ENCODE results near the gene SNAP91.
"Not testable (repeated sequence)": the region's sequence is repeated elsewhere in the genome, so short reads cannot be mapped to it uniquely, and the experiment has no call there.

The SNAP91 gene, protein sequence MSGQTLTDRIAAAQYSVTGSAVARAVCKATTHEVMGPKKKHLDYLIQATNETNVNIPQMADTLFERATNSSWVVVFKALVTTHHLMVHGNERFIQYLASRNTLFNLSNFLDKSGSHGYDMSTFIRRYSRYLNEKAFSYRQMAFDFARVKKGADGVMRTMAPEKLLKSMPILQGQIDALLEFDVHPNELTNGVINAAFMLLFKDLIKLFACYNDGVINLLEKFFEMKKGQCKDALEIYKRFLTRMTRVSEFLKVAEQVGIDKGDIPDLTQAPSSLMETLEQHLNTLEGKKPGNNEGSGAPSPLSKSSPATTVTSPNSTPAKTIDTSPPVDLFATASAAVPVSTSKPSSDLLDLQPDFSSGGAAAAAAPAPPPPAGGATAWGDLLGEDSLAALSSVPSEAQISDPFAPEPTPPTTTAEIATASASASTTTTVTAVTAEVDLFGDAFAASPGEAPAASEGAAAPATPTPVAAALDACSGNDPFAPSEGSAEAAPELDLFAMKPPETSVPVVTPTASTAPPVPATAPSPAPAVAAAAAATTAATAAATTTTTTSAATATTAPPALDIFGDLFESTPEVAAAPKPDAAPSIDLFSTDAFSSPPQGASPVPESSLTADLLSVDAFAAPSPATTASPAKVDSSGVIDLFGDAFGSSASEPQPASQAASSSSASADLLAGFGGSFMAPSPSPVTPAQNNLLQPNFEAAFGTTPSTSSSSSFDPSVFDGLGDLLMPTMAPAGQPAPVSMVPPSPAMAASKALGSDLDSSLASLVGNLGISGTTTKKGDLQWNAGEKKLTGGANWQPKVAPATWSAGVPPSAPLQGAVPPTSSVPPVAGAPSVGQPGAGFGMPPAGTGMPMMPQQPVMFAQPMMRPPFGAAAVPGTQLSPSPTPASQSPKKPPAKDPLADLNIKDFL

DNA sequence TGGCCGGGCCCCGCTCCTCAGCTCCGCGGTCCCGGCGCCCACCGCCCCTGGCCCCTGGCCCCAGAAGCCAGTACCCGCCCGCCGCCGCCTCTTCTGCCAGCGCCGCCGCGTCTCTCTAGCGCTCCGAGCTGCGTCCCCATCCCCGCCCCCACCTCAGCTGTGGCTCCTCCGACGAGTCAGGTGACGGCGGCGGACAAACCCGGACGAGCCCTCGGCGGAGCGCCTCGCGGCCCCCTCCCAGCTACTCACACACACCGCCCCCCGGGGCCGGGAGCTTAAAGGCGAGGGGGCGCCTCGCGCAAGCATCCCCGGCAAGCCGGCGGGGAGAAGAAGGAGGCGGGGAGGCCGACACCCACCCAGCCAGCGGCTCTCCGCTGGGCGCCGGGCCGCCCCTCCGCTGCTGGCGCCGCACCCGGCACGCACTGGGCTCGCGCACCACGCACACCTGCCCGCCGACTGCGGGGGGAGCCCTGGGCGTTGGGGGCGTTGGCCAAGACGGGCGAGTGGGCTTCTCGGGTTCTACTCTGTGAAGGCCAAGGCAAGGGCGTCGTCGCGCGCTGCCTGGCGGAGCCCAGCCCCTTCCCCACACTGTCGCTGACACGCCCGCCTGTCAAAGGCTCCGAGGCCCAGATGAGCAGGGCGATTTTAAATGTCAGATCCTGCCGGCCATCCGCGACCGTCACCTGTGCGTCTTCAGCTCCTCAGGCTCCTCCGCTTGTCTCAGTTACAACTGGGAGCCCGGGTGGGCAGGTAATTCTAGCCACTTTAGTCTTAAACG, at the start of gene SNAP91:
Gene SNAP91 (minus strand): TSS at position 132 of the 778 bp plus-strand sequence. CDS start 1,174 bp downstream, outside the sequence.
- peak; percentile 66 for DNase-seq

DNA sequence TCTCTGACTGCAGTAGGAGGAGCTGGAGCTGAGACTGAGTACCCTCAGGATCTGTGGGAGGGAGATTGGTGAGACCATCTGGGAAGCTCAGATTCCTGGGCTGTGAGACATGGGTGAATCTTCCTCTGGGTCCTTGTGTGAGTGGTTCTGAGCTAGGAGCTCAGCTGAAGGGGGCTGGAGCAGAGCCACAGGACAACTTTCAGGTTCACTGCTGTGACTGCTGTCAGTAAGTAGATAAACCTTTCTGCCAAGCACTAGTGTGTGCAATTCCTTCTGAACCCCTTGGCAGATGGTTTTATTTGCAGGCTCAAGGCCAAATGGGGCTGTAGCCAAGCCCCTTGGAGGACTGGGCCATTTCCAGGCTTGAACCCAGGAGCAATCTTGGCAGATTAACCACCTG, 49.6 kb upstream of the SNAP91 start:
- no peak for DNase-seq

DNA sequence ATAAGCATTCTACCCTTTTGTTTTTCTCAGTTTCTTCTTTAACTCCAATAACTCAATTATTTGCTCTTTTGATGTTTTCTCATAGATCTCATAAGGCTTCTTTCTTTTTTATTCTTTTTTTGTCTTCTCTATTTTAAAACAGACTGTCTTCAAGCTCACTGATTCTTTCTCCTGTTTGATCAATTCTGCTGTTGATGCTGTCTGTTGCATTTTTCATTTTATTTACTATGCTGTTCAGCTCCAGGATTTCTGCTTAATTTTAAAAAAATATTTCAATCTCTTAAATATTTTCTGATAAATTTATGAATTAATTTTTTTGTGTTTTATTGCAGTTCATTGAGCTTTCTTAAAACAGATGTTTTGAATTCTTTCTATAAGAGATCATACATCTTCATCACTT, 48.1 kb upstream of the SNAP91 start:
- DNase-seq = no peak

DNA sequence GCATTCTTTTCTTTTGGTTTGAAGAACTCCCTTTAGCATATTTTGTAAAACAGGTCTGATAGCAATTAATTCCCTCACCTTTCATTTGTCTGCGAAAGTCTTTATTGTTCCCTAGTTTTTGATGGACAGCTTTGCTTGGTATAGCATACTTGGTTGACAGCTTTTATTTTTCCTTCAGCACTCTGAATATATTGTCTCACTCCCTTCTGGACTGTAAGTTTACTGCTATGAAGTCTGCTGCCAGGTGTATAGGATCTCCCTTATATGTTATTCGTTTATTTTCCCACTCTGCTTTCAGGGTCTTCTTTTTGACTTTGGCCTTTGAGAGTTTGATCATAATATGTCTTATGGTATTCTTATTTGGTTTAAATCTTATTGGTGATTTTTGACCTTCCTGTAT, 47.7 kb upstream of the SNAP91 start:
- DNase-seq = no peak

DNA sequence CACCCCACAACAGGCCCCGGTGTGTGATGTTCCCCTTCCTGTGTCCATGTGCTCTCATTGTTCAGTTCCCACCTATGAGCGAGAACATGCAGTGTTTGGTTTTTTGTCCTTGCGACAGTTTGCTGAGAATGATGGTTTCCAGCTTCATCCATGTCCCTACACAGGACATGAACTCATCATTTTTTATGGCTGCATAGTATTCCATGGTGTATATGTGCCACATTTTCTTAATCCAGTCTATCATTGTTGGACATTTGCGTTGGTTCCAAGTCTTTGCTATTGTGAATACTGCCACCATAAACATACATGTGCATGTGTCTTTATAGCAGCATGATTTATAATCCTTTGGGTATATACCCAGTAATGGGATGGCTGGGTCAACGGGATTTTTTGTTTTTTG, 43.5 kb upstream of the SNAP91 start:
- not testable (repeated sequence) for DNase-seq

DNA sequence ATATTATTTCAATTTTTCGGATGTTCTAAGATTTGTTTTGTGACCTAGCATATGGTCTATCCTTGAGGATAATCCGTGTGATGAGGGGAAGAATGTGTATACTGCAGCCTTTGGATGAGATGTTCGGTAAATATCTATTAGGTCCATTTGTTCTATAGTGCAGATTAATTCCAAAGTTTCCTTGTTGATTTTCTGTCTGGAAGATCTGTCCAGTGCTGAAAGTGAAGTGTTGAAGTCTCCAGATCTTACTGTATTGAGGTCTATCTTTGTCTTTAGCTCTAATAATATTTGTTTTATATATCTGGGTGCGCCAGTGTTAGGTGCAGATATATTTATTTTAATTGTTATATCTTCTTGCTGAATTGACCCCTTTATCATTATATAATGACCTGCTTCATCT, 32.2 kb upstream of the SNAP91 start:
- no peak for DNase-seq

DNA sequence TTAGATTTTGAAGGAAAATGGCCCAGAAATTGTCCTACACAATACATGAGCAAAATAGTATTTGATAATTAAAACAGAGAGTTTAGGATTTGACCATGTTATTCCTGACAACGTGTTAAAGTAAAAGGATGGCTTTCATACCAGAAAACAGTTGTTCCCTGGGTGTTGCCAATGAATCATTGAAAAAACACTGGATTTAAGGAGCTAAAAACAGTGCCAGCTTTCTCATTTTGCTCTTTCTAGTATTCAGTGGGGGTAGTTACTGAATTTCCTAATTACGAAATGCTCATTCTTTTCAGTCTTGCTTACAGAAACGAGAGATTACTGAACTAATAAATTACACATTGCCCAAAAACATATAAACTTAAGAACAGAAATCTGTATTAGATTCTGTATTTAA, 26.6 kb upstream of the SNAP91 start:
- DNase-seq = no peak

DNA sequence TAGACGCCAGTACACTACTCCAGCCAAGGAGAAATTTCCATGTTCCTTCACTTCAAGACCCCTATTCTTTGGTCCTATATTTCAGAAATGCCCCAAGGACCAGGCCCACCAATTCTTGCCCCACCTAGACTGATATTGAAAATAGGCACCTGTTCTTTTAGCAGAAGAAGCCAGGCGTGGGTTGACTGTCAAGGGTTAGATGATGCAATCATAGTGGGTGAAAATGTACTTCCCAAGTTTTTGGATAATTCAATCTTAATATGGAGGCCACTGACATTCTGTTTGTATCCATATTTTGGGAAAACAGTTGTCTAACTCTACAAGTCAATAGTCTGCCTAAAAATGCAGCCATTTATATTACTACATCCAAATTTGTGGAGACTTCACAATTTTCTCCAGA, 21.0 kb upstream of the SNAP91 start:
- no peak for DNase-seq

DNA sequence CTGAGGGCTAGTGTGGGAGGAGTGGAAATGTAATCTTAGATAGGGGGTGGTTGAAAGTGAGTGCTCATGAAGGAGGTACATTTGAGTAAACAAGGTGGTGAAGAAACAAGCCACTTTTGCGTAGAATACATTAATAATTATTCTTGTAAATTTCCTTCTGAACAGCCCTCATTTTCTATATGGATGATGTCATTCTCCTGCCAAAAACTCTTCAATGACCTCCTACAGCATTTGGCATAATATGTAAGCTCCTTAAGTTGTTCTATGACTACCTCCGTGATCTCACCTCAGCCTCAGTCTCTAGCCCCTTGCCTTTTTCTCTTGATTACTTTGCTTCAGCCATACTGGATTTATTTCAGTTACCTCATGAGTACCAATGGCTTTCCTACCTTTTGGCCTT, 14.0 kb upstream of the SNAP91 start:
- DNase-seq = no peak

DNA sequence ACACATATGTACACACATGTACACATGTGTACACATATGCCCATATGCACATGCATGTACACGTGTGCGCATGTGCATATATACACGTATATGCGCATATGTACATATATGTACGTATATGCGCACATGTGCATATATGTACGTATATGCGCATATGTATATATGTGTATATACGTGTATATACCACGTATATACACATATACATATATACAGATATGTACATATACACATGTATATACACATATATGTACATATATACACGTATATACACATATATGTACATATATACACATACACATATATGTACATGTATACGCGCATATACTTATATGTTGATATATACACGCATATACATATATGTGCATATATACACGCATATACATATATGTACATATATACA, 8.9 kb upstream of the SNAP91 start:
- no peak for DNase-seq

DNA sequence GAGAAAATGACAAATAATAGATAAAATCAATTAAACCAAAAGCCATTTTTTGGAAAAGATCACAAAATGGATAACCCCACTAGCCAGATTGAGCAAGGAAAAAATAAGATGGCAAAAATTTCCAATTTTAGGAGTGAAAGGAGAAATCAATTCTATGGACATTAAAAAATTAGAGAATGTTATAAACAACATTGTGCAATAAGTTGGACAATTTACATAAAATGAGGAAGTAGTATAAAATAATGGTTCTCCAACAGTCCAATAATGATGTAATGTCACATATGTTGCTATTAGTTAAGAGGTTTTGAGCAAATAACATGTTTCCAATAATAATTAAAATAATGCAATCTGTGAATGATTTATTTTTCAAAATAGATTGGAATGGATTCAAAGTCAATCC, 3.1 kb upstream of the SNAP91 start:
- no peak for DNase-seq

DNA sequence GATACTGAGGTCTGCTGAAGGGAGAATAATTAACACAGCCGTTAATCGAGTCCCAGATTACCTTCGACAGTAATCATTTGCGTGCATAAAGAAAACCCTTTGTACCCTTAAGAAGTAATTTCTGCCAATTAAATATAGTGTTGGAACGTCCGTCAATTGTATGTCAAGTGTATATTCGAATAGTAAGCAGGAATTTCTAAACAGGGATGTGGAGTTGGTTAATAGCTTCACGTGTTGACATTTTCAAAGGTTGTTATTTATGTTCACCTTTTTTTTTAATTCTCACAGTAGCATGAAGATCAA, 798 bp upstream of the SNAP91 start:
- no peak for DNase-seq

DNA sequence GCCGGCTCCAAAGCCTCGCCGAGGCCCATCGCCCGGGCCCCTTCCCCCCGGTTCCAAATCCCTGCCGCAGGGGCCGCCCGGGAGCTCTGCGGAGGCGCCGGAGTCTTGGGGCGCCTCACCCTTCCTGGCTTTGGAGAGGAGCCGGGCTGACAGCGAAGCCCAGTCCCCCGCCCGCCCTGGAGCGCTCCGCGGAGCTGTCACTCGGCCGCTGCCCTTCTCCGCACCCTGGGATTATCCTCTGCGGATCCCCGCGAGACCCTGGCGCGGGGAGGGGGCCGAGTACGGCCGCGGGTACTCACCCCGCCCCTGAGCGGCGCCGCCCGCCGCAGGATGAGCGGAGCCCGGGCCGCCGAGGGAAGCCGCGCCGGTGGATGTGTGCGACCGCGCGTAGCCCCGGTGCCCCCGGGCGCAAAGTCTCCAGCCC, 343 bp downstream of the SNAP91 start:
- DNase-seq = peak; percentile 49

DNA sequence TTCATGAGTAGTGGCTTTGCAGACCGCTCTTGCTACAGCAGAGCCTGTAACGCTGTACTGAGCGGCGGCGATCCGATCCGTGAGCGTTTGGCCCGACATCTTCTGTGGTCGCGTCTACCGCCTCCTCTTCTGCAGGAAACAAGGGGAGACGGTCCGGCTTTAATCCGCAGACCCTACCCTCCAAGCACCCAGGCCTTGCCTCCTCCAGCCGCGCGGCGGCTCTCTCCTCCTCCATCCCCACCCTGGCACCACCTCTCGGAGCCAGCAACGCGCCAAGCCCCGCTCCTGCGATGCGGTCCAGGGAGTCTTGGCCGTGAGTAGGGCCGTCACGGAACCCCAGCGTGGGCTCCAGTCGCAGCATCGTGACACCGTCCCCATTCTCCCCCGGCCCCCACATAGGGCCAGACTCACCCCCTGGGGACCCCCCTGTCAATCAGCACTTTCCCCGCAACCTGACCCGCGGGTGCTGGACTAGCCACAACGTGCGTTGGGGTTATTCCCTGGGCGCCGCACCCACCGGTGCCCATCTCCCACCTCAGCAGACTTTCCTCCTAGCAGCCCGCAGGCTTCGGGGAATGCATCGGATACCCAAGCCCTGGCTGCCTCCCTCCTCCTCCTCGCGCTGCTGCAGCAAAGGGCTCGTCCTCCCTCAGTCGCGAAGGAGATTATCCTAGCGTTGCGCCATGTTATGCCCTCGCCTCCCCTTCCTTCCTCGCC, 914 bp downstream of the SNAP91 start:
- DNase-seq = peak; percentile 36

DNA sequence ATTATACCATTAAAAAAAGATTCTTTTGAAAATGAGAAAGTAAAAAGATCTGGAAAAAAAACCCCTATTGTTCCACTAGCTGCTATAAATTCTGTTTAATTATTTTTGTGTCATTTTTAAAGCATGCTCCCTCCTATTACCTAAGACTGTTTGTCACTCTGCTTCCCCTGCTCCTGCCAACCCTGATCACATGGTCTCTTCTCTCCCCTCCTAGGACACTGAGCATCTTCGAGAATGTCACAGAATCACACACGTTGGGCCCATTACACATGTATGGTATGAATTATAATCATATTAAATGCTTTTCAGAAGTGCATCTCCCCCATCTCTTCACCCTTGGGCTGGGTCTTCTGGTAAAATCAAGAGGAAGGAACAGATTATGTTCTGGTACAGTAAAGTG, 6.2 kb downstream of the SNAP91 start:
- DNase-seq = no peak

DNA sequence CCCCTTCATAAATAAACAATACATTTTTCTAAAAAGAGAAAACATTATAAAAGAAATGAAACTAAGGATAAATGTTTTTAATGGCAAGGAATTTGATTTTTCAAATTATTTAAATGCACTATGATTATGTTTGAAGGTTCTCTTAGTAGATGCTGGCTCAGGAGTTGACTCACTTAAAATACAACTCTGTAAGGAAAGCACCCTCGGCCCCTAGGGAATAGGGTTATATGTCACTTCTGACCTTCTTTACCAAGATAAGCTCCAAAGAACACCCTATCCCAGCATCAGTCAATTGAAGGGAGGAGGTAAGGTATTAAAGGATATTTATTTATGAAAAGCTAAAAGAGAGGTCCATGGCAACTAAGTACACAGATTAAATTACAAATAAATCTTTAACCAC, 6.8 kb downstream of the SNAP91 start:
- no peak for DNase-seq

DNA sequence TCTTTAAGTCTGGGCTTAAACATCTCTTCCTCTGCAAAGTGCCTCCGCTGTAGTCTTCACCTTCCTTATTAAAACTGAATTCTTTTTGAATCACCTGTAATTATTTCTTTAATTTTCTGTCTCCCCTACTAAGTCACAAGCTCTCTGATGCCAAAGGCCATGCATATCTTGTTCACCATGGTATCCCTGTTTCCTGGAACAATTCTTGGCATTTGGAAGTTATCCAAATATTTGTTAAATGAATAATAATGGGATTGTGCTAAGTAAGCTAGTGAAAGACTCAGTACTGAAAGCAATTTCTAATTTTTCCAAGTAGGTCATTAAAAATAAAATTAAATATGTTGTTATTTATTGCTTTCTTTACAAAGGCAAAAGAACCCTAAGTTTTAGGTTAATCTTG, 12.2 kb downstream of the SNAP91 start:
- DNase-seq = no peak

DNA sequence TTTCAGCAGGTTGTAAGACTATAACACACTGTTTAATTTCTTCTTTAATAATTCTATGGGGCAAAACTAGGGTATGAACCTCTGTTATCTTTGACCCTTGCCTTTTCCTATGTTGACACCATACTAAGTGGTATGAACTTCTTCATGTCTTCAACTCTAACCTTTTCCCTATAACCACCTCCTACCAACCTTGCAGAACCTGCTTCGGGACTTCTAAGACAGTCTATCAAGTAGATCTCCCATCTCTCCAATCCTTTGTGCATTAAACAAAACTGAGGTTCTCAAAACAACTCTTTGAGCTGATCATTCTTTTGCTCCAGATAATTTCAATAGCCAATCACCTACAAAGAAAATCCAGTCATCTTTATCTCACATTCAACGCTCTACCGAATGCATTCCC, 23.4 kb downstream of the SNAP91 start:
- no peak for DNase-seq

DNA sequence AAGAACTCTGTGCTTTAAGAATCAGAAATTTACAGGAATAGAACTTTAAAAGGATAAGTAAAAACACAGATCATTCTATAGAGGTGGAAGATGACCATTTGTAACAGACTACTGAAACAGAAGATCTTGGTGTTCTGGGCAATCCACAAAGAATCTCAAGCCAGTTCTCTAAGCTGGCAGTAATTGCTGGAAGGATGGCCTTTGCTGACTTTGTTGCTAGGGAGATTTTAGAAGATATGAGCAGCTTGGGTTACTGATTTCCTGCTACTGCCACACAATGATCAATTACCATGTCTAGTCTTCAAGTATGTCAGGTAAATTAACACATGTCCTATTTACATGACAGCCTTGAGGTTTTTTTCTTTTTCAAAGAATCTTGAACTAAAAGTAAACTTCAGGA, 31.1 kb downstream of the SNAP91 start:
- DNase-seq = no peak

DNA sequence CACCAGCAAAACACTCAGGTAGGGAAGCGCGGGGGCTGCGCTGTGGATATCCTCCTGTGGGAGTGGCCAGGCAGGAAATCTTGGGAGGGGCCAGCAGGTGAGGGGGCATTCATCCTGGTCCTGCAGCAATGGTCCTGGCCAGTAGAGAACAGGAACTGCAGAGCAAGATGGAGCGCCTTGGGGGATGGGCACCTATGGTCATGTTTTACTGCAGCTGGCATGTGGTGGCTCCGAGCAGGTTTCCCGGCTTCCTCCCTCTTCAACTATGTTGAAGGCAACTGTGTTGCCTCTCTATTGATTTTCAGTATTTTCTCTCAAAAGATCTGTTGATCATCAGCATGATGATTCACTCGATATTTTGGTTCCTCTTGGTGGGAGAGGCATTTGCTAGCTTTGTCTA, 70.9 kb downstream of the SNAP91 start:
- no peak for DNase-seq

DNA sequence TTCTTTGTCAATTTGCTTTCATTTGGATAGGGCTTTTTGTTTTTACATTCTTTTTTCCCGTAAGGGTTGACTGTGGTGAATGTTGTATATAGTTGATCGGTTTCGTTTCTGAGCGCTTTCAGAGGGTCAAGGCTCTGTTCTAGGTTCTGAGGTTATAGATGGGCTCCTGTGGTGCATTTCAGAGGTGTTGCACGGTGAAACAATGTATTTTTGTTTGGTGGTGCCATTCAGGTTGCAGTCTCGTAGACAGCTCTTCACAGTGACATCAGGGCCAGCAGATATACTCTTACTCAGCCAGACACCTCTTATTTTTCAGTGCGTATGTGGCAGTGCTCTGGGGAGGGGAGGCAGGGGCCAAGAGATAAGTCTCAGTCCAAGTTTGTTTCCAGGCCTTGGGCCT, 72.1 kb downstream of the SNAP91 start:
- no peak for DNase-seq

DNA sequence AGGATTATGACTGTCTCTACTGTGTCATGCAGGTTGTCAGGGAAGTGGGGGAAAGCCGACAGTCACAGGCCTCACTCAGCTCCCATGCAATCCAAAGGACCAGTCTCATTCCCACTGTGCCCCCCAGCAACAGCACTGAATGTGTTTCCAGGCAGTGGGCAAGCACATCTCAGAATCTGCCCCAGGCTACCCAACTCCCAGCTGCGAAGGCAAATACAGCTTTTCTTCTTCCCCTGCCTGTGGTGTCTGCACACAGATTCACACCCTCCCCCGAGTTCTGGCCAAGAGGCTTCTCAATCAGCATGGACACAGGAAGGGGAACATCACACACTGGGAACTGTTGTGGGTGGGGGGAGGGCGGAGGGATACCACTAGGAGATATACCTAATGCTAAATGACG, 75.3 kb downstream of the SNAP91 start:
- DNase-seq = no peak

DNA sequence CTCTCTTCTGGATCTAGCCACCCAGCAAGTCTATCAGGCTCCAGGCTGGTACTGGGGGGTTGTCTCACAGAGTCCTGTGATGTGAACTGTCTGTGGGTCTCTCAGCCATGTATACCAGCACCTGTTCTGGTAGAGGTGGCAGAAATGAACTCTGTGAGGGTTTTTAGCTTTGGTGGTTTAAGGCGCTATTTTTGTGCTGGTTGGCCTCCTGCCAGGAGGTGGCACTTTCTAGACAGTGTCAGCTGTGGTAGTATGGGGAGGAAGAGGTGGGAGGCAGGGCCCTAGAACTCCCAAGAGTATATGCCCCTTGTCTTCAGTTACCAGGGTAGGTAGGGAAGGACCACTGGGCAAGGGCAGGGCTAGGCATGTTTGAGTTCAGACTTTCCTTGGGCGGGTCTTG, 75.8 kb downstream of the SNAP91 start:
- DNase-seq = no peak

All from left hindlimb (tissue), 1 donor.